K562 (cell line): ENCODE results near the gene TAOK2. TPM values are rescaled to one million over a fixed set of nuclear protein-coding genes. Genes with fewer than 3 reads are reported as not detected.

Experiments used
- CREB1 ChIP-seq, 2 experiments: sonication (generic) in 1 of 2; formaldehyde crosslinking in 1 of 2; IDR thresholded peaks; 2 replicates each; pipeline versions ENCODE4 v1.6.1 to v1.8.0; 2012 to 2022; ENCODE audit warnings: inconsistent platforms in 1 of 2, mild to moderate bottlenecking in 1 of 2, missing genetic modification reagents in 1 of 2, moderate library complexity in 1 of 2
- DMBX1 ChIP-seq: fragments of 250-450 bp; sonication (Bioruptor Pico); IDR thresholded peaks from 2 replicates; pipeline ENCODE4 v1.8.0; 2022; ENCODE audit warnings: inconsistent platforms, mild to moderate bottlenecking, moderate library complexity, borderline replicate concordance
- ELK1 ChIP-seq: sonication (generic); formaldehyde crosslinking; IDR thresholded peaks from 2 replicates; pipeline ENCODE4 v1.8.1; 2022; ENCODE audit warnings: missing genetic modification reagents
- FOXA1 ChIP-seq: fragments of 450-650 bp; IDR thresholded peaks from 2 replicates; pipeline ENCODE4 v1.6.1; 2016; ENCODE audit warnings: mild to moderate bottlenecking, borderline replicate concordance
- FOXK2 ChIP-seq, 2 experiments: fragments of 450-650 bp; IDR thresholded peaks in 1 of 2; conservative IDR thresholded peaks in 1 of 2; 2 replicates each; pipeline ENCODE4 v1.6.1; 2016; ENCODE audit warnings: low read depth in 2 of 2, mild to moderate bottlenecking in 1 of 2
- MYC ChIP-seq, 2 experiments: fragments of 250-450 bp in 1 of 2; sonication (Bioruptor Pico) in 1 of 2; IDR thresholded peaks; 2 replicates each; pipeline versions ENCODE4 v1.5.1 to v1.6.1; 2012 to 2021; ENCODE audit warnings: low read depth in 2 of 2, borderline replicate concordance in 1 of 2, improper control_type of control experiment in 1 of 2, low read length in 1 of 2, mild to moderate bottlenecking in 1 of 2, moderate library complexity in 1 of 2
- NCOA1 ChIP-seq: fragments of 450-650 bp; IDR thresholded peaks from 2 replicates; pipeline ENCODE4 v1.6.1; 2016; ENCODE audit warnings: low read depth
- NFE2 ChIP-seq: IDR thresholded peaks from 2 replicates; pipeline ENCODE4 v1.6.1; 2014; ENCODE audit warnings: antibody characterized with exemption, low read depth
- POLR3G ChIP-seq: IDR thresholded peaks from 2 replicates; pipeline ENCODE4 v1.6.1; 2011; ENCODE audit not compliant: insufficient read length, insufficient replicate concordance; ENCODE audit errors: extremely low read depth
- SMAD2 ChIP-seq: fragments of 150-350 bp; IDR thresholded peaks from 2 replicates; pipeline ENCODE4 v1.6.1; 2014; ENCODE audit warnings: low read depth, mild to moderate bottlenecking, low read length
- SREBF2 ChIP-seq: sonication (generic); formaldehyde crosslinking; IDR thresholded peaks from 2 replicates; pipeline ENCODE4 v1.4.0; 2020; ENCODE audit warnings: mild to moderate bottlenecking, missing genetic modification reagents
- SRF ChIP-seq, 2 experiments: fragments of 250-450, 450-650 bp in 1 of 2; sonication (Bioruptor Pico) in 1 of 2; sonication (generic) in 1 of 2; formaldehyde crosslinking; IDR thresholded peaks; 2 replicates each; pipeline versions ENCODE4 v1.5.0 to v1.5.1; 2020 to 2022; ENCODE audit warnings: mild to moderate bottlenecking in 1 of 2, missing genetic modification reagents in 1 of 2
- TEAD4 ChIP-seq, 2 experiments: sonication (generic) in 1 of 2; formaldehyde crosslinking in 1 of 2; IDR thresholded peaks; 2 replicates each; pipeline versions ENCODE4 v1.6.1 to v1.8.0; 2012 to 2022; ENCODE audit warnings: borderline replicate concordance in 1 of 2, inconsistent platforms in 1 of 2, low read length in 1 of 2, mild to moderate bottlenecking in 1 of 2, missing genetic modification reagents in 1 of 2
- ZC3H11A ChIP-seq: IDR thresholded peaks from 2 replicates; pipeline ENCODE4 v1.6.1; 2012; ENCODE audit warnings: low read depth, low read length, improper control_type of control experiment
- ZKSCAN3 ChIP-seq: fragments of 250-450 bp; sonication (Bioruptor Pico); IDR thresholded peaks from 2 replicates; pipeline ENCODE4 v1.4.0; 2020
- ZNF134 ChIP-seq: fragments of 250-450 bp; sonication (Bioruptor Pico); conservative IDR thresholded peaks from 2 replicates; pipeline ENCODE4 v1.4.0; 2020
- ZNF174 ChIP-seq: fragments of 250-450 bp; sonication (Bioruptor Pico); IDR thresholded peaks from 2 replicates; pipeline ENCODE4 v1.4.0; 2020; ENCODE audit warnings: mild to moderate bottlenecking
- ZNF511 ChIP-seq: sonication (generic); formaldehyde crosslinking; IDR thresholded peaks from 2 replicates; pipeline ENCODE4 v1.8.0; 2022; ENCODE audit warnings: mild to moderate bottlenecking, missing genetic modification reagents
- polyA plus RNA-seq, 8 experiments: library from polyadenylated mRNA; depleted of rRNA in 4 of 8; stranded (reverse) in 5 of 8; unstranded in 3 of 8; fragments of >200 nt; fragmentation: Nextera tagmentation in 2 of 8; fragmentation: Illumina TruSeq in 1 of 8; extraction: Ambion mirVana in 2 of 8; extraction: Trizol in 1 of 8; gene quantifications; 2 replicates each; pipeline versions ENCODE4 v1.2.1 to v1.2.3, GENCODE V29; 2011 to 2014; ENCODE audit warnings: inconsistent platforms in 1 of 8, missing spikeins in 1 of 8
- total RNA-seq, 7 experiments: library from RNA; depleted of rRNA in 6 of 7; stranded (reverse); fragments of >200 nt in 6 of 7; fragmentation: Illumina TruSeq in 2 of 7; extraction: Trizol in 2 of 7; gene quantifications; 2 replicates each; pipeline versions ENCODE4 v1.2.1 to v1.2.3, GENCODE V29; 2011 to 2021; ENCODE audit warnings: low replicate concordance in 1 of 7
- TF ChIP-seq, protein P1 (sequence below): sonication (generic); formaldehyde crosslinking; IDR thresholded peaks from 2 replicates; pipeline ENCODE4 v1.8.0; 2023; ENCODE audit warnings: mild to moderate bottlenecking, missing genetic modification reagents
- TF ChIP-seq, protein P2 (sequence below): fragments of 450-650 bp; IDR thresholded peaks from 2 replicates; pipeline ENCODE4 v1.6.1; 2017; ENCODE audit warnings: mild to moderate bottlenecking, moderate library complexity

The TAOK2 gene
- total and polyA plus RNA-seq, 9 of the 15 experiments (the other 6 are each of a cell fraction or from before 2014, with no cell fraction given): 0.10 to 41.8 (median 13.7) TPM

GRCh38 chr16:29925781-29926710, 47.6 kb upstream of the TAOK2 start, which contains the start of gene KCTD13 (continued):
- TF ChIP-seq, protein P1, sequence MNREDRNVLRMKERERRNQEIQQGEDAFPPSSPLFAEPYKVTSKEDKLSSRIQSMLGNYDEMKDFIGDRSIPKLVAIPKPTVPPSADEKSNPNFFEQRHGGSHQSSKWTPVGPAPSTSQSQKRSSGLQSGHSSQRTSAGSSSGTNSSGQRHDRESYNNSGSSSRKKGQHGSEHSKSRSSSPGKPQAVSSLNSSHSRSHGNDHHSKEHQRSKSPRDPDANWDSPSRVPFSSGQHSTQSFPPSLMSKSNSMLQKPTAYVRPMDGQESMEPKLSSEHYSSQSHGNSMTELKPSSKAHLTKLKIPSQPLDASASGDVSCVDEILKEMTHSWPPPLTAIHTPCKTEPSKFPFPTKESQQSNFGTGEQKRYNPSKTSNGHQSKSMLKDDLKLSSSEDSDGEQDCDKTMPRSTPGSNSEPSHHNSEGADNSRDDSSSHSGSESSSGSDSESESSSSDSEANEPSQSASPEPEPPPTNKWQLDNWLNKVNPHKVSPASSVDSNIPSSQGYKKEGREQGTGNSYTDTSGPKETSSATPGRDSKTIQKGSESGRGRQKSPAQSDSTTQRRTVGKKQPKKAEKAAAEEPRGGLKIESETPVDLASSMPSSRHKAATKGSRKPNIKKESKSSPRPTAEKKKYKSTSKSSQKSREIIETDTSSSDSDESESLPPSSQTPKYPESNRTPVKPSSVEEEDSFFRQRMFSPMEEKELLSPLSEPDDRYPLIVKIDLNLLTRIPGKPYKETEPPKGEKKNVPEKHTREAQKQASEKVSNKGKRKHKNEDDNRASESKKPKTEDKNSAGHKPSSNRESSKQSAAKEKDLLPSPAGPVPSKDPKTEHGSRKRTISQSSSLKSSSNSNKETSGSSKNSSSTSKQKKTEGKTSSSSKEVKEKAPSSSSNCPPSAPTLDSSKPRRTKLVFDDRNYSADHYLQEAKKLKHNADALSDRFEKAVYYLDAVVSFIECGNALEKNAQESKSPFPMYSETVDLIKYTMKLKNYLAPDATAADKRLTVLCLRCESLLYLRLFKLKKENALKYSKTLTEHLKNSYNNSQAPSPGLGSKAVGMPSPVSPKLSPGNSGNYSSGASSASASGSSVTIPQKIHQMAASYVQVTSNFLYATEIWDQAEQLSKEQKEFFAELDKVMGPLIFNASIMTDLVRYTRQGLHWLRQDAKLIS (CRISPR knock-in tag): no peak
- no peak for TF ChIP-seq FOXK2 (conservative IDR thresholded peaks at IDR 0.05 in 1 of 2, IDR thresholded peaks at IDR 0.05 in 1 of 2; ENCODE audit: low read depth in 2 of 2)
- peak; percentile 51; the same call in 1 of the 2 replicates for TF ChIP-seq MYC (IDR thresholded peaks at IDR 0.05; ENCODE audit: low read depth, low read length)
- no peak for TF ChIP-seq MYC (CRISPR knock-in tag; IDR thresholded peaks at IDR 0.05; ENCODE audit: borderline replicate concordance, low read depth)
- no peak for TF ChIP-seq ZNF511 (CRISPR knock-in tag)
- TF ChIP-seq TEAD4 (IDR thresholded peaks at IDR 0.05; ENCODE audit: low read length): no peak
- TF ChIP-seq TEAD4 (CRISPR knock-in tag; IDR thresholded peaks at IDR 0.05; ENCODE audit: borderline replicate concordance): no peak
- no peak for TF ChIP-seq NCOA1
- TF ChIP-seq SMAD2: no peak
- TF ChIP-seq ZC3H11A: no peak
- TF ChIP-seq ZNF174 (CRISPR knock-in tag): no peak
- TF ChIP-seq, protein P2, sequence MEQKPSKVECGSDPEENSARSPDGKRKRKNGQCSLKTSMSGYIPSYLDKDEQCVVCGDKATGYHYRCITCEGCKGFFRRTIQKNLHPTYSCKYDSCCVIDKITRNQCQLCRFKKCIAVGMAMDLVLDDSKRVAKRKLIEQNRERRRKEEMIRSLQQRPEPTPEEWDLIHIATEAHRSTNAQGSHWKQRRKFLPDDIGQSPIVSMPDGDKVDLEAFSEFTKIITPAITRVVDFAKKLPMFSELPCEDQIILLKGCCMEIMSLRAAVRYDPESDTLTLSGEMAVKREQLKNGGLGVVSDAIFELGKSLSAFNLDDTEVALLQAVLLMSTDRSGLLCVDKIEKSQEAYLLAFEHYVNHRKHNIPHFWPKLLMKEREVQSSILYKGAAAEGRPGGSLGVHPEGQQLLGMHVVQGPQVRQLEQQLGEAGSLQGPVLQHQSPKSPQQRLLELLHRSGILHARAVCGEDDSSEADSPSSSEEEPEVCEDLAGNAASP: no peak
- TF ChIP-seq SREBF2 (CRISPR knock-in tag): no peak
- TF ChIP-seq ZNF134 (CRISPR knock-in tag): no peak
- no peak for TF ChIP-seq FOXA1
- TF ChIP-seq ZKSCAN3 (CRISPR knock-in tag): no peak
- 0 out of 2 replicates have a peak, but pooled peaks have one; percentile 36 for TF ChIP-seq DMBX1 (CRISPR knock-in tag)
- TF ChIP-seq SRF (CRISPR knock-in tag; IDR thresholded peaks at IDR 0.05): no peak
- peak; percentile 27; the same call in 1 of the 2 replicates for TF ChIP-seq CREB1 (IDR thresholded peaks at IDR 0.05)
- no peak for TF ChIP-seq CREB1 (CRISPR knock-in tag; IDR thresholded peaks at IDR 0.05)
- TF ChIP-seq ELK1 (CRISPR knock-in tag): no peak
- no peak for TF ChIP-seq POLR3G
- no peak; the same call in 1 of the 2 replicates for TF ChIP-seq NFE2
